ENCODE results near the gene BTLA. TPM values are rescaled to one million over a fixed set of nuclear protein-coding genes. Genes with fewer than 3 reads are reported as not detected.
"Not testable (repeated sequence)": the region's sequence is repeated elsewhere in the genome, so short reads cannot be mapped to it uniquely, and the experiment has no call there.

Gene BTLA, protein sequence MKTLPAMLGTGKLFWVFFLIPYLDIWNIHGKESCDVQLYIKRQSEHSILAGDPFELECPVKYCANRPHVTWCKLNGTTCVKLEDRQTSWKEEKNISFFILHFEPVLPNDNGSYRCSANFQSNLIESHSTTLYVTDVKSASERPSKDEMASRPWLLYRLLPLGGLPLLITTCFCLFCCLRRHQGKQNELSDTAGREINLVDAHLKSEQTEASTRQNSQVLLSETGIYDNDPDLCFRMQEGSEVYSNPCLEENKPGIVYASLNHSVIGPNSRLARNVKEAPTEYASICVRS
- total RNA-seq: 10 to 100 TPM; 18.2 to 18.5 TPM
- 10 to 100 TPM in 2 of 3 donors, 1 to 10 TPM in 1; 5.5 to 13.8 (median 10.2) TPM for polyA plus RNA-seq
- 15.3 to 43.7 (median 21.4) reads per million in 6 experiments for total RNA-seq

DNA sequence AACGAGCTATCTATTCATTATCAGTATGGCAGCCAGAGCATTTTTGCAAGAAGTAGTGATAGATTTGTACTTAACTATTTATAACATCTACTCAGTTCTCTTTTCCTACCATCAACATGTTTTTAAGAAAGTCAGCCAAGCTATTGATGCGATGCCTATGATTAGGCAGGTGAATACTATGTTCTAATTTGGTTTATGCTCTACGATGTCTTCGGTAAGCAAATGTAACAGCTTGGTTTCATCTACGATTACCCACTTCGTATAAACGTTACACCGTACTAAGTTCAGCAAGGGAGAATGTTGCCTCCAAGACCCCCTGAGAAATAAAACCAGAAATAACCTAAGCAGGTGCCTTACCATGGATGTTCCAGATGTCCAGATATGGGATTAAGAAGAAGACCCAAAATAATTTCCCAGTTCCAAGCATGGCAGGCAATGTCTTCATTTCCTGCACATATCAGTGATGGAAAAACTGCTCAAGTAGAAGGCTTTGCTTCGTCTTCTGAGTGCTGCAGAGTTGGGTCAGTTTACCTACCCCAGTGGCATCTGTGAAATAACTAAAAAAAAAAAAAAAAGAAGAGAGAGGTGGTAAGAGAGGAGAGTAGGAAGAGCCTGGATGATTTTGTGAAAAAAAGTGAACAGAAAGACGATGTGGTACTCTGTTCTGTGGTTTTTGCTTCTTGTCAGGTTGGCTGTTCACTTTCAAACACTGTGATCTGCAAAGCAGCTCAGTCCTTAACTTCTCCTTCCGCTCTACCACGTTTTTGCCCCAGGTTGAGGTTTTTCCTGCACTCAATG, at the start of gene BTLA:
TSS of gene BTLA (minus strand) at position 559 of the 798 bp plus-strand sequence. CDS start at position 445, 114 bp downstream.
- Mint-ChIP-seq H3K4me1 (peaks cover 19 to 68% (median 54%) of the 10 kb centered on the region in 4 donors), H3K4me3 (peak within 1 kb of the TSS; percentile 91 to 98 (median 96)), H3K27me3 (no peaks in the 10 kb centered on the region), H3K27ac (peak within 1 kb of the TSS; percentile 85 to 99 (median 92)), H3K36me3 (peaks cover 5 to 15% (median 5%) of the 10 kb centered on the region in 3 donors), H3K9me3 (peaks cover 0 to 7% (median 0%) of the 10 kb centered on the region in 9 donors)
- peak in 6 of 10 donors; percentile 15 to 59 (median 30) for DNase-seq
- ATAC-seq: peak; percentile 72 to 77
- POLR2A ChIA-PET: interaction anchor here (0.7 to 2.1 kb wide), 11 partner anchors 29 to 1195 kb away, joined by 3 to 12 read pairs (median 5); partner anchors contain the start of gene CD200

DNA sequence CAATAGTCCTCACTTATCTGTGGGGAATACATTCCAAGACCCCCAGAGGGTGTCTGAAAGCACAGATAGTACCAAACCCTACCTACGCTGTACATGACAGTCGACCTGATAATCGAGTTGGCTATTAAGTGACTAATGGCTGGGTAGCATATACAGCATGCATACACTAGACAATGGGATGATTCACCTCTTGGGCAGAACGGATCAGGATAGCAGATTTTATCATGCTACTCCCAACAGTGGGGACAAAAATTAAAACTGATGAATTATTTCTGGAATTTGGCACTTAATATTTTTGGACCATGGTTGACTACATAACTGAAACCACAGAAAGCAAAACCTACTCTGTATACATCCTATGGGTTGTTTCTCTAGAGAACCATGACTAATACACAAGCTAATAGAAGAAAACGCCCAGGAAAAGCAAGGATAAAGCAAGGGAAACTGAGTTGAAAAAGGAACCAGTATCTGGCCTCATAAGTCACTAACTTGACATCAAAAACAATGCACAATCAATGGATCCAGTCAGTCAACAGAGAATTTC, 47.0 kb upstream of the BTLA start:
- Mint-ChIP-seq H3K4me3 (no peak overlapping the region), H3K27ac (peak overlapping the region in 2 of 10 donors; percentile 7 to 33), H3K9me3 (no peaks in the 10 kb centered on the region), H3K36me3 (peaks cover 0 to 78% (median 19%) of the 10 kb centered on the region in 3 donors), H3K4me1 (peaks cover 8 to 25% (median 14%) of the 10 kb centered on the region in 4 donors), H3K27me3 (no peaks in the 10 kb centered on the region)
- no peak for DNase-seq
- no peak for ATAC-seq
- POLR2A ChIA-PET: interaction anchor here (0.9 kb wide), 1 partner anchor 13 kb away, joined by 3 read pairs; no protein-coding TSS in a partner anchor

DNA sequence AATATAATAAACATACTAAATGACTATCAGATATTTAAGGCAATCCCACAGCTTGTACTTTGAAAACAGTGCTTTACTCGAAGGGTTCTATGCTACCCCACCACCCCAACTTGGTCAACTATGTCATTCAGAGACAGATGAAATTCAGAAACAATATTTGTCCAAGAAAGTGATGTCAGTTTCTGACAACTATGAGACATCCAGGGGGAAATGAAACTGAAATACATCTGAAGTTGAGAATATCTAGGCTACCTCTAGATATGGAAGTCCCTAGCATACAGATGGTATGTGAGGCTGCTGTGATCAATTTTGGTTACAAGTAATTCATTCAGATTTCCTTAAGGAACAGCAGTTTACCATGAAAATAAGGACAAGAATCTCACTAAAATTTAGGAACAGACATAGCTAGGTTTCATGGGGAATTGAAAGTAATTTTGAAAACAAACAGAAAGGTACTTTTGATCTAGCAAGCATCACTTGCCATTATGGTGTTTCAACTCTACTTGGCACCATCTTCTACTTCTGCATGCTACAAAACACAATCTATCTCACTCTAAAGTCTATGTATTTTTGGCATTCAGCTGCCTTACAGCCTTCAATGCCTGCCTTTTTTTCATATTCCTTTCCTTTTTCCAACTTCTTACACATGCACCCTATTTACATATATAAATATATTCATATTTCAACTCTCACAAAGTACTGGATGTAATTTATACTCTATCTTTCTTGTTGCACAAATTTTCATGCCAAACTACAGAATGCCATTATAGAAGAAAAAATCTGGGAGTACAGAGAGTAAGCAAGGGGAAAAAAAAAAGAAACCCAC, 40.8 kb upstream of the BTLA start:
- no peaks in the 10 kb centered on the region for H3K27me3 Mint-ChIP-seq
- peaks cover 8 to 83% (median 12%) of the 10 kb centered on the region in 3 donors for H3K36me3 Mint-ChIP-seq
- H3K4me3 Mint-ChIP-seq: no peak overlapping the region
- H3K27ac Mint-ChIP-seq: peak overlapping the region in 4 of 10 donors; percentile 36 to 70 (median 54)
- POLR2A ChIA-PET: no interaction called here
- H3K9me3 Mint-ChIP-seq: no peaks in the 10 kb centered on the region
- no peak for DNase-seq
- no peak for ATAC-seq
- peaks cover 6 to 23% (median 14%) of the 10 kb centered on the region in 4 donors for H3K4me1 Mint-ChIP-seq

DNA sequence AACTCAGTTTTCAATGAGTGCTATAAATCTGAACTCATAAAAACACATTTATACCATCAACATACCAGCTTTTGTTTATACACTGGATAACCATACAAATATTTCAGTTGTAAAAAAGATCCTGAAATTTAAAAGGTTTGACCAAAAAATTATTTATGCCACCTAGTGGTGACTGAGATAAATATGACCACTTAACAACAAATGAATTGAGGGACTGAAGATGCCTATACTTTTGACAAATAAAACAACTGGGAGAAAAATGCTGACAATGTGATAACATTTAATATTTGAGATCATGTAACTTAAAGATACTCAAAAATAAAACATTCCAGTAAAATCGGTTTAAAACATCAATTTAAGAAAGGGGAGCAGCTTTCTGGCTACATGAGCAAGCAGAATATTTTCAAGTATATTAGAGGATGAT, 32.1 kb upstream of the BTLA start:
- peaks cover 0 to 76% (median 14%) of the 10 kb centered on the region in 3 donors for H3K36me3 Mint-ChIP-seq
- H3K4me3 Mint-ChIP-seq: no peak overlapping the region
- H3K9me3 Mint-ChIP-seq: no peaks in the 10 kb centered on the region
- peaks cover 0 to 5% (median under 1%) of the 10 kb centered on the region in 4 donors for H3K4me1 Mint-ChIP-seq
- peak overlapping the region in 2 of 10 donors; percentile 3 to 48 for H3K27ac Mint-ChIP-seq
- DNase-seq: peak in 3 of 10 donors; percentile 27 to 40 (median 35)
- POLR2A ChIA-PET: no interaction called here
- ATAC-seq: no peak
- no peaks in the 10 kb centered on the region for H3K27me3 Mint-ChIP-seq

DNA sequence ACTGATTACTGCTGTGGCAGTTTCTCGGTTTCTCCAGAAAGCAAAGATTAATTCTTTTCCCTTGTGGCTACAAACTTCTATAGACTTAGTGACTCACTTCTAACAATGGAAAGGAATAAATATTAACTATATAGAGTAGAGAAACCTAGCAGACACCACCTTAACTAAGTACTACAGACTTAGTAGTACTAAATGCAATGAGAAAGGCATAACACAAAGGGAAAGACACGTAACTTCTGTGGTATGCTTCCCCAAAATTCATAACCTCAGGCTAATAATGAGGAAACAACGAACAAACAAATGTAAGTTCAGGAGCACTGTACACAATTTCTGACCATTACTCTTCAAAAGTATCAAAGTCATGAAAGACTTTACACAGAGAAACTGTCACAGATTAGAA, 31.3 kb upstream of the BTLA start:
- ATAC-seq: no peak
- Mint-ChIP-seq H3K36me3 (peaks cover 0 to 71% (median 12%) of the 10 kb centered on the region in 3 donors), H3K4me1 (peaks cover 0 to 5% (median under 1%) of the 10 kb centered on the region in 4 donors), H3K27me3 (no peaks in the 10 kb centered on the region), H3K27ac (no peak overlapping the region), H3K4me3 (no peak overlapping the region), H3K9me3 (no peaks in the 10 kb centered on the region)
- DNase-seq: no peak
- POLR2A ChIA-PET: no interaction called here

DNA sequence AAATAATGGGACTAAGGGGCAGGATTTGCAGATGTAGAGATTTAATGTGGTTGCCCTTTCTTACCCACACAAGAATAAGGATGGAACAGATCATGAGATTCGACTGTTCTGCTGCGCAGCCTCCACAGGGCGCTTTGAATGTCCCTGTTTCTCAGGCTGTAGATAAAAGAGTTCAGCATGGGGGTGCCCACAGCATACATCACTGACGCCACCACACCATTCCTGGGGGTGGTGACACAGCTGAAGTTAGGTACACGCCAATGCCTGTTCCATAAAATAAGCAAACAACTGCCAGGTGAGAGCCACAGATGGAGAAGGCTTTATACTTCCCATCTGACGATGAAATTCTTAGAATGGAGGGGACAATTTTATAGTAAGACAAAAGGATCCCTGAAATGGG, 24.9 kb upstream of the BTLA start:
- H3K9me3 Mint-ChIP-seq, ATAC-seq, H3K4me3 Mint-ChIP-seq, H3K27me3 Mint-ChIP-seq, POLR2A ChIA-PET, H3K4me1 Mint-ChIP-seq, DNase-seq: not testable (repeated sequence)
- peaks cover 0 to 30% (median 10%) of the 10 kb centered on the region in 3 donors for H3K36me3 Mint-ChIP-seq
- peak overlapping the region in 4 of 10 donors; percentile 4 to 59 (median 25) for H3K27ac Mint-ChIP-seq

DNA sequence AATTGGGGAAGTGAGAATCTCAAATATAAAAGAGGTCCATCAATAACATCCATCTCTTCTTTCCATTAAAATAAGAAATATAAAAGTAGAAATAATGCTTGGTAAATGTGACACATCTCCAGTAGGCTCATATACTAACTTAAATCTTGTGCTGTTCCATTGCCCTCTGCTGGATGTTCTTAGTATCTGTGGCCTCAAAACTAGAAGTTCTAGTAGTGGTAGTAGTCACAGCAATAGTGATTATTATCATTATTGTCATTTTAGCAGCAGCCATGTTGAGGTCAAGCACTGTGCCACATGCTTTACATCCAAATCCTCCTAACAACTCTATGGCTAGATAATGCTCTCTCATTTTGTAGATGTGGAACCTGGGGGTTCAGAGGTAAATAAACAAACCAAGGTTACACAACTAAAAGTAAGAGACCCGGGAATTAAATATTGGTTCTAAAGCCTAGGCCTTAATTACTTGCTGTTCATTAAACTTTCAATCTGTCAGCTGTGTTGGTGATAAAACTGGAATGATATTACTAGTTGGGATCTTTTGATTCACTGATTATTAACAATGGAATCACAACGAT, 20.2 kb upstream of the BTLA start:
- H3K4me1 Mint-ChIP-seq: peaks cover 7 to 29% (median 21%) of the 10 kb centered on the region in 4 donors
- H3K36me3 Mint-ChIP-seq: peaks cover 0 to 13% (median 0%) of the 10 kb centered on the region in 3 donors
- DNase-seq (peak in 7 of 10 donors; percentile 35 to 70 (median 62)), ATAC-seq (peak; percentile 84 to 93)
- H3K9me3 Mint-ChIP-seq: no peaks in the 10 kb centered on the region
- no peaks in the 10 kb centered on the region for H3K27me3 Mint-ChIP-seq
- H3K4me3 Mint-ChIP-seq: no peak overlapping the region
- POLR2A ChIA-PET: interaction anchor here (0.7 kb wide), 1 partner anchor 385 kb away, joined by 3 read pairs; no protein-coding TSS in a partner anchor
- H3K27ac Mint-ChIP-seq: peak overlapping the region in 2 of 10 donors; percentile 44 to 57

DNA sequence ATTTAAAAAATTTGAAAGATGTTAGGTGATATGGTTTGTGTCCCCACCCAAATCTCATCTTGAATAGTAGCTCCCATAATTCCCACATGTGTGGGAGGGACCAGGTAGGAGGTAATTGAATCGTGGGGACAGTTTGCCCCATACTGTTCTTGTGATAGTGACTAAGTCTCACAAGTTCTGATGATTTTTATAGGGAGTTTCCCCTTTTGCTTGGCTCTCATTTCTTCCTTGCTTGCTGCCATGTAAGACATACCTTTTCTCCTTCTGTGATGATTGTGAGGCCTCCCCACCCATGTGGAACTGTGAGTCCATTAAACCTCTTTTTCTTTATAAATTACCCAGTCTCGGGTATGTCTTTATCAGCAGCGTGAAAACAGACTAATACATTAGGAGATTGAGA, 19.7 kb upstream of the BTLA start:
- ATAC-seq (peak in 1 of 2 donors; percentile 20), DNase-seq (peak in 2 of 10 donors; percentile 15 to 21)
- Mint-ChIP-seq H3K4me1 (peaks cover 7 to 34% (median 21%) of the 10 kb centered on the region in 4 donors), H3K27ac (peak overlapping the region in 3 of 10 donors; percentile 44 to 69 (median 57))
- H3K4me3 Mint-ChIP-seq, H3K9me3 Mint-ChIP-seq, H3K27me3 Mint-ChIP-seq, H3K36me3 Mint-ChIP-seq: not testable (repeated sequence)
- POLR2A ChIA-PET: interaction anchor here (0.6 kb wide), 1 partner anchor 12 kb away, joined by 3 read pairs; no protein-coding TSS in a partner anchor

DNA sequence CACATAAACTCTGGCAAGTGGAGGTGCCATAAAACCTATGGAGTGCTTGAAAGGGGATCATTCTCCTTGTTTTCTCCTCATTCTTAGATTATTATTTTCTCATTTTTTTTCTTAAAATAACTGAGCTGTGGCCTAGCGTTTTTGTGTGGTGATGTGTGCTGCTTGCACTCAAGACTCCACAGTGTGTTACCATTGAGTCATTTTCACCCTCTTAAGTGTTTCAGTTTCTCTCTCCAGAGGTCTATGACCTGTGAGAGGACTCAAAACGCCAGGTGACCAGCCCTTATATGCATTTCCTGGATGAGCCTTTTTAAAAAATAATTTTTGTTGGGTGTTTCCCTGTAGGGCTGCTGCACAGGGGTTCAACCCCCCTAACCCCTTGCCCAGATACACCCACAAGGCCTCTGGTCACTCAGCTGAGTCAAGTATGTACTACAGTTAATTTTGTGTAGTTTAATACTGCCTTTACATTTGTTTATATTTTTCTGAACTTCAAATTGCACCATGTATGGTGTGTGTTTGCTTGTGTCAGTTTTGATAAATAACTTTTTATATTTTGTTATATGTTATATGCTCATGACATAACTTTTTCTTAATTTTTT, 15.4 kb upstream of the BTLA start:
- Mint-ChIP-seq H3K9me3 (peaks cover 0 to 6% (median 2%) of the 10 kb centered on the region in 9 donors), H3K4me1 (peaks cover 7 to 37% (median 21%) of the 10 kb centered on the region in 4 donors), H3K36me3 (peaks cover 0 to 7% (median 3%) of the 10 kb centered on the region in 3 donors), H3K27me3 (no peaks in the 10 kb centered on the region), H3K4me3 (no peak overlapping the region), H3K27ac (no peak overlapping the region)
- POLR2A ChIA-PET: interaction anchor here (1.2 kb wide), 1 partner anchor 13 kb away, joined by 4 read pairs; no protein-coding TSS in a partner anchor
- ATAC-seq (no peak), DNase-seq (no peak)

DNA sequence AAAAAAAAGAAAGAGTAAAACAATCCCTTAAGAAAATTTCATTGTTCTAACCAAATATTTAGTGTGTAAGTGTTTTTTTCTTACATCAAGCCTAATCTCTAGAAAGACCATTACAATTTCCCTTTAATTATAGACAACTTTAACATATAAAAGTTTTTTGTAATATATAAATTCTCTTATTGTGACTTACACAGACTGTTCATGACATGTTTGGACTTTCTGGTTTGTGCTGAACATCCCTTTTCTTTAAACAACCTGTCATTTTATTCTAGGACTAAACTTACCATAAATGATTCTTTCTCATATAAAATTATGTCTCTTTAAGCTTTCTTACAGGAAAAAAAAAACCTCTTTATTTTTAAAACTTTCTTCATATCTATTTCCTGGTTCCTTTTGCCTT, 13.0 kb upstream of the BTLA start:
- no peak for ATAC-seq
- Mint-ChIP-seq H3K27me3 (no peaks in the 10 kb centered on the region), H3K9me3 (peaks cover 0 to 6% (median 2%) of the 10 kb centered on the region in 9 donors), H3K4me3 (no peak overlapping the region), H3K36me3 (peaks cover 0 to 7% (median 3%) of the 10 kb centered on the region in 3 donors), H3K4me1 (peaks cover 6 to 37% (median 15%) of the 10 kb centered on the region in 4 donors), H3K27ac (no peak overlapping the region)
- POLR2A ChIA-PET: no interaction called here
- DNase-seq: no peak

DNA sequence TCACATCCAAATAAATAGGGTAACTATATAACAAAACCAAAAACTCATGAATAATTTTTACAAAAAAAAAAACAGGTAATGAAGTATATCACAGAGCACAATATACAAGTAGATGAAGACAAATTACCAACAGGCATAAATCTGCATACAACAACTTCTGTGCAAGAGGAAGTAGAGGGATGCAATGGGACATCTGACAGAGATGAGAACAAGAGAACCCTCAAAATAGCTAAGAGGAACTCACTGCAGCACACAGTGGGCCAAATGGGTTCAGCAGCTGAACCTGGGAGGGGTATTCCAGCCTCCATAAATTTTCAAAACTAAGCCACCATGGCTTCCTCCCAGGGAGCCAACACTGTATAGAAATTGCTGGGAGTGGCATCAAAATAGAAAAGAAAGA, 9.6 kb upstream of the BTLA start:
- no peak for ATAC-seq
- Mint-ChIP-seq H3K4me1 (peaks cover 3 to 52% (median 19%) of the 10 kb centered on the region in 4 donors), H3K27ac (peak overlapping the region in 2 of 10 donors; percentile 35 to 74), H3K36me3 (peaks cover 0 to 7% (median 3%) of the 10 kb centered on the region in 3 donors), H3K4me3 (peak overlapping the region in 2 of 10 donors; percentile 4 to 28), H3K9me3 (peaks cover 0 to 6% (median 3%) of the 10 kb centered on the region in 9 donors), H3K27me3 (no peaks in the 10 kb centered on the region)
- DNase-seq: no peak
- POLR2A ChIA-PET: no interaction called here
